ENCODE measurements around the gene CADM4. TPM values are rescaled to one million over a fixed set of nuclear protein-coding genes. Genes with fewer than 3 reads are reported as not detected.

The CADM4 gene, protein sequence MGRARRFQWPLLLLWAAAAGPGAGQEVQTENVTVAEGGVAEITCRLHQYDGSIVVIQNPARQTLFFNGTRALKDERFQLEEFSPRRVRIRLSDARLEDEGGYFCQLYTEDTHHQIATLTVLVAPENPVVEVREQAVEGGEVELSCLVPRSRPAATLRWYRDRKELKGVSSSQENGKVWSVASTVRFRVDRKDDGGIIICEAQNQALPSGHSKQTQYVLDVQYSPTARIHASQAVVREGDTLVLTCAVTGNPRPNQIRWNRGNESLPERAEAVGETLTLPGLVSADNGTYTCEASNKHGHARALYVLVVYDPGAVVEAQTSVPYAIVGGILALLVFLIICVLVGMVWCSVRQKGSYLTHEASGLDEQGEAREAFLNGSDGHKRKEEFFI
- 7.6 to 9.8 TPM (median 9.4 TPM) in 5 replicates for total RNA-seq (2022; extraction: Qiagen RNA extraction)

DNA sequence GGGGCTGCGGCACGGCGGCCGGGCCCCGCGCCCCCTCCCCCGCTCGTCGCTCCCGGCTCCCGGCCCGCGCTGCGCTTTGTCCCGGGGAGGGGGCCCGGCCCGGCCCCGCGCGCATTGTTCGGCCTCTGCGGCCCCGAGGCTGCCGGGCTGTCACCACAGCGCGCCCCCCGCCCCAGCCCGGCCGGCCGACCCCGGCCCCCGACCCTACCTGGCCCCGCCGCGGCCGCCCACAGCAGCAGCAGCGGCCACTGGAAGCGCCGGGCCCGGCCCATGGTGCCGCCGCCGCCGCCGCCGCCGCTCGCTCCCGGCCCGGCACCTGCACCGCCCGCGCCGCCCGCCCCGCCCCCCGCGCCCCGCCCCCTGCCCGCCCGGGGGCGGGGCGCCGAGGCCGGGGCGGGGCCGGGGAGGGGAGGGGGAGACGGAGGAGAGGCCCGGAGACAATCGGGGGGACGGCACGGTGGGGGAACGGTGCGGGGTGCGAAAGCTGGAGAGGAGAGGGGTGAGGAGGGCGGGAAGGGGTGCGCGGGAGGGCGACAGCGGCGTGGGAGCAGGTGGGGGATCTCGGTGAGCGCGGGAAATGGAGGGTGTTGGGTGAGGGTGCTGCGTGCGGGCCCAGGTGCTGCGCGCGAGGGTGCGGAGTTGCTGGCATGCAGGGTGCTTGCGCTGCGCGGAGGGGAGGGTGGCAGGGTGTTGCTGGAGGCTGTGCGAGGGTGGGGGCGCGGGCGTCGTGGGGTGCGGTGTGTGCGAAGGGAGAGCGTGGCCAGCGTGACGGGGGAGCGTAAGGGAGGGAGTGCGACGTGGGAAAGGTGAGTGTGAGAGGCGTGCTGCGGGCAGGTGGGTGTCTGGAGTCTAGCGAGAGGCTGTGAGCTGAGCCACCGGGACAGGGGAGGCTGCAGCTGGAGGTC, at the start of gene CADM4:
TSS of gene CADM4 (minus strand) at position 332 of the 905 bp plus-strand sequence. CDS start at position 272, 60 bp downstream.

DNA sequence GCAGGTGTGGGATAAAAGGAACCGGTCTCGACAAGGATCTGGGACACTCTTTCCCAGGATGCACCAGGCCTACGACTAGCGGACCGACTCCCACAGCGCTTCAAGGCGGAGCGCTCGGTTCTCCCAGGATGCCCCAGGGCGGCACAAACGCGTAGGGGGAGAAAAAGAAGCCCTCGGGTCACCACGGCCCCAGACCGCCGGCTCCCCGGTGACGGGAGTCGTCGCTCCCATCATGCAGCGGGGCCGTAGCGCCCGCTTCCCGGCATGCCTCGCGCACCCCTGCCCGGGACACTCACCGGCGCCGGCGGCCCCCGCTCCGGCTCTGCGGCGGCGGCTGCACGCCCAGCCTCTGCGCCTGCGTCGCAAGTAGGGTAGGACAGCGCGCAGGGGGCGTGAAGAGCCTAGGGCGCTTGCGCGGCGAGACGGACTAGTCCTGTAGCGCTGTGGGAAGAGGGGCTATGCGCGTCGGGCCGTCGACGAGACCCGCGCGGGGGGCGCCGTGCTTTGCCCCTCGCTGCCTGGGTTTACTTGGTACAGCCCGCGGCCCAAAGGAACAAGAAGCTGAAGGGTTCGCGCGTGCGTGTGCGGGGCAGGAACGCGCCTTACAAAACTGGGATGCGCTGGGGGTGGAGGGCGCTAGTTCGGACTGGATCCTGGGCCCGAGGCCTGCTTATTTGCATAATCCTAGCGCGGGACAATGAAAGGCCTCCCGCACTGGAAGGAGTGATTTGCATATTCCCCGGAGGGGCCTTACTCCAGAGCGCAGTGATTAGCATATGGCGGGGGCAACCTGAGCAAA, 20.2 kb downstream of the CADM4 start, which contains the start of gene ZNF428:
TSS of gene ZNF428 (minus strand) at position 368 of the 799 bp plus-strand sequence. CDS start 5,325 bp downstream, outside the sequence.

DNA sequence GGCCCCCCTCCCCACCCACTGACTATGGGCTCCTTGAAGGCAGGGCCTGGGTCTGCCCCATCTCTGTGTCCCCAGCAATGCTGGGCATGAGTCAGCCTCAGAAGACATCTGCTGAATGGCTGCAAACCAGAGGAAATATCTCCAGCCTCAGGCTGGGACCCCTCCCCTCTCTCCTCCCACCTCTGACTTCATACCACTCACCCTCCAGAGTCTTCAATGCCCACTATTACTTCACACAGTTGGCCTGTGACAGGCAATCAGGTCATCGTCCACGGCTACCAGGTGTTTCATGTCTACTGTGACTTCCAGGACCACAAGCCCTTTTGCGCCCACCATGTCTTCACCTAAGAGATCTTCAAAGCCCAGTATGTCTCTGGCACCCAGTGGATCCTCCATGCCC, 27.9 kb downstream of the CADM4 start, which contains the start of gene SRRM5:
TSS of gene SRRM5 (plus strand) at position 301 of the 400 bp plus-strand sequence. CDS start at position 335, 34 bp downstream.

DNA sequence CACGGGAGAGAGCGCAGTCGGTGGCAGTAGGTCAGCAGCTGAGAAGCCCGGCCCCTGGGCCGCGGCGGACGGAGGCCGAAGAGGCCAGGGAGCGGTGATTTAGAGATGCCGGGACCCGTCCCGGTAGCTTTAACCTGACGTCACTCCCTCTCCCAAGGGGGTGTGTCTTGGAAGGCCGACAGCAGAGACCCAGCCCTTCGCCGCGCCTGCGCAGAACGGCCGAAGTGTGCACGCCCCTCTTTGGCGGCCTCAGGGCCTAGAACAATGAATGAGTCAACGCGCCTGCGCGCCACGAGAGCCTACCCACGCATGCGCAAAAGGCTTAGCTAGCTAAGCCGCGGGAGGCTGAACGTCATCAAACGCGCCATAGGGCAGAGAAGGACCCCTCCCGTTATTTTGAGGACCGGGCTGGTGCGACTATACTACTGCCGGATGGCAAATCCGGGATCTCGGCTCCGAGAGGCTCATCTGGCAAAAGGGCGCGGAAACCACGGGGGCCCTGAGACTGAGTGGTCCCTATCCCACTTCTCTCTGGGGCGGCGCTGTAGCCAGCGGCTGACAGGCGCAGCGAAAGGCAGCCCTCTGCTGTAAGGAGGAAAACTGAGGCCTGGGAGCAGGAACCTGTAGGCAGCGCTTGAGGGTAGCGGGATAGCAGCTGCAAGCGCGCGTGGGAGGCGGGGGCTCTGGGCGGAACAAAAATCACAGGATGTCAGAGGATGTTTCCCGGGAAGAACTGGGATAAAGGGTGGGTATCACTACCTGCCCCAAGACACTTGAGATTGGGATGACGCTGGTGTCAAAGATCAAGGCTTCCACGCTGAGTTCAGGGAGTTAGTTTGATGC, 43.4 kb downstream of the CADM4 start, which contains the start of the genes IRGQ and ZNF576:
TSS of gene IRGQ (minus strand) at position 136 of the 843 bp plus-strand sequence. CDS start 796 bp downstream, outside the sequence.
TSS of gene ZNF576 (plus strand) at position 597 of the 843 bp plus-strand sequence. CDS start 514 bp downstream, outside the sequence.

DNA sequence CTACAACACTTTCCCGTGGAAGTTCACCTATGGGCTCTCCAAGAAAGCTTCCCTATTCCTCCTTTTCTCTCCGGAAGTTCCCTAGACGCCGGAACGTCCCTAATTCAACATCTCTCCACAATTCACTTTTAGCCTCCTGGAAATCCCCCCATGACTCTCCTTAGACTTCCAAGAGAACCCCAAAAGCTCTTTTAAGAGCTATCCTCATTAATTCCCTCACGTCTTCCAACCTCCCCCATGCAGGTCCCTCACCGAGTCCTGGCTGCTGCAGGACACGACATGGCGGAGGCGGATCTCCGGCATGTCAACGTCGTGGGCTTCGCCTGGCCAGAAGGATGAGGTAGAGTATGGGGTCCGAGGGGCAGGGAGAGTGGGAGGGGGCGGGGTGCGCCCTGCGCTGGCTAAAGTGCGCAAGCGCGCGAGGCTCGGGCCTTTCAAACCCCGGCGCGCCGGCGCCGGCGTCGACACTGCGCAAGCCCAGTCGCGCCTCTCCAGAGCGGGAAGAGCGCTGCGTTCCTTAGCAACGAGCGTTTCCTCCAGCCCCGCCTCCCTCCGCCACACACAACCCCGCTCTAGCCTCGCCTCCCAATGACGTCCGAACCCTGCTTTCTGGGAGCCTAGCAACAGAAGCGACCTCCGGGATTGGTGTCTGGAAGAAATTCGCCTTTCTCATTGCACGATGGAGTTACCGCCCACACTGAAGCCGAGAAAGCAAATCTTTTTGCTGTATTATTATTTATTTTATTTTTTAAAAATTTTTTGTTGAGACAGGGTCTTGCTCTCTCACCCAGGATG, 64.3 kb downstream of the CADM4 start, which contains the start of the genes PINLYP and XRCC1:
TSS of gene PINLYP (plus strand) at position 646 of the 795 bp plus-strand sequence. CDS start 1,391 bp downstream, outside the sequence.
TSS of gene XRCC1 (minus strand) at position 372 of the 795 bp plus-strand sequence. CDS start at position 303, 69 bp downstream.

Other genes starting within 250 kb of the CADM4 start
- not detected in 5 replicates for gene TEX101, start 225.0 kb downstream of the CADM4 start, total RNA-seq (2022; extraction: Qiagen RNA extraction)
- 0.26 to 0.55 TPM (median 0.40 TPM) in 5 replicates for gene LYPD3, start 174.2 kb downstream of the CADM4 start, total RNA-seq (2022; extraction: Qiagen RNA extraction)
- gene PHLDB3, start 135.1 kb downstream of the CADM4 start, total RNA-seq (2022; extraction: Qiagen RNA extraction) = 9.2 to 10.6 TPM (median 9.9 TPM) in 5 replicates
- 47.9 to 51.5 TPM (median 49.0 TPM) in 5 replicates for gene ETHE1, start 112.6 kb downstream of the CADM4 start, total RNA-seq (2022; extraction: Qiagen RNA extraction)
- 1.5 to 2.5 TPM (median 1.8 TPM) in 5 replicates for gene ZNF575, start 106.7 kb downstream of the CADM4 start, total RNA-seq (2022; extraction: Qiagen RNA extraction)
- gene XRCC1, start 64.3 kb downstream of the CADM4 start, total RNA-seq (2022; extraction: Qiagen RNA extraction) = 26.0 to 29.6 TPM (median 27.9 TPM) in 5 replicates
- 0.20 to 0.39 TPM (median 0.22 TPM) in 5 replicates for gene PINLYP, start 64.0 kb downstream of the CADM4 start, total RNA-seq (2022; extraction: Qiagen RNA extraction)
- 4.5 to 7.6 TPM (median 5.4 TPM) in 5 replicates for gene IRGQ, start 43.7 kb downstream of the CADM4 start, total RNA-seq (2022; extraction: Qiagen RNA extraction)
- 14.3 to 22.1 TPM (median 19.7 TPM) in 5 replicates for gene ZNF576, start 43.3 kb downstream of the CADM4 start, total RNA-seq (2022; extraction: Qiagen RNA extraction)
- gene SRRM5, start 27.8 kb downstream of the CADM4 start, total RNA-seq (2022; extraction: Qiagen RNA extraction) = 0.53 to 1.1 TPM (median 0.79 TPM) in 5 replicates
- 47.6 to 68.1 TPM (median 62.5 TPM) in 5 replicates for gene ZNF428, start 20.2 kb downstream of the CADM4 start, total RNA-seq (2022; extraction: Qiagen RNA extraction)
- gene PLAUR, start 30.3 kb upstream of the CADM4 start, total RNA-seq (2022; extraction: Qiagen RNA extraction) = 63.3 to 80.4 TPM (median 69.1 TPM) in 5 replicates
- gene IRGC, start 76.2 kb upstream of the CADM4 start, total RNA-seq (2022; extraction: Qiagen RNA extraction) = not detected in 5 replicates
- gene SMG9, start 115.1 kb upstream of the CADM4 start, total RNA-seq (2022; extraction: Qiagen RNA extraction) = 43.1 to 68.8 TPM (median 61.1 TPM) in 5 replicates
- 41.5 to 61.0 TPM (median 58.5 TPM) in 5 replicates for gene KCNN4, start 141.1 kb upstream of the CADM4 start, total RNA-seq (2022; extraction: Qiagen RNA extraction)
- 0.20 to 0.41 TPM (median 0.25 TPM) in 5 replicates for gene LYPD5, start 162.6 kb upstream of the CADM4 start, total RNA-seq (2022; extraction: Qiagen RNA extraction)
- 3.3 to 6.1 TPM (median 4.5 TPM) in 5 replicates for gene ZNF283, start 187.5 kb upstream of the CADM4 start, total RNA-seq (2022; extraction: Qiagen RNA extraction)
- 0.16 to 0.42 TPM (median 0.23 TPM) in 5 replicates for gene ZNF404, start 244.1 kb upstream of the CADM4 start, total RNA-seq (2022; extraction: Qiagen RNA extraction)

Data from A549 treated with Mapracorat at 1 μM for 4 hours (cell line).